Forelimb muscle (tissue), 1 donor: Measurements from ENCODE around the gene KIF14. TPM values are rescaled to one million over a fixed set of nuclear protein-coding genes. Genes with fewer than 3 reads are reported as not detected.
"Not testable (repeated sequence)": the region's sequence is repeated elsewhere in the genome, so short reads cannot be mapped to it uniquely, and the experiment has no call there.

ENCODE experiments used
- DNase-seq: peaks from one replicate; pipeline ENCODE4 v3.0.0-alpha.2; 2013; ENCODE audit warnings: low read depth
- polyA plus RNA-seq: library from polyadenylated mRNA; unstranded; fragments of 120-200 nt; gene quantifications from one replicate; pipeline ENCODE4 v1.2.1, GENCODE V29; 2013; ENCODE audit not compliant: insufficient read length

Gene KIF14
- polyA plus RNA-seq, 1 donor, result 2.5 TPM

GRCh38 chr1:200631375-200631774 is 10.8 kb upstream of the KIF14 start:
- no peak for DNase-seq

GRCh38 chr1:200630515-200630899 is 10.0 kb upstream of the KIF14 start:
- DNase-seq, result not testable (repeated sequence)

- no peak for DNase-seq
These were observed 9.4 kb upstream of the KIF14 start for GRCh38 chr1:200629876-200630514.

- DNase-seq, result no peak
These were observed 7.8 kb upstream of the KIF14 start for GRCh38 chr1:200628223-200628881.

- DNase-seq, result no peak
These were observed 7.1 kb upstream of the KIF14 start for GRCh38 chr1:200627575-200628222.

- no peak for DNase-seq
These were observed 6.4 kb upstream of the KIF14 start for GRCh38 chr1:200626853-200627534.

GRCh38 chr1:200625381-200625824 is 4.9 kb upstream of the KIF14 start:
- no peak for DNase-seq

- DNase-seq, result no peak
These were observed 4.3 kb upstream of the KIF14 start for GRCh38 chr1:200624679-200625335.

GRCh38 chr1:200619894-200620272 is 668 bp downstream of the KIF14 start:
- no peak for DNase-seq

- no peak for DNase-seq
These were observed 9.7 kb downstream of the KIF14 start for GRCh38 chr1:200610846-200611245.

GRCh38 chr1:200602632-200603031 is 17.9 kb downstream of the KIF14 start:
- no peak for DNase-seq

GRCh38 chr1:200590001-200590400 is 30.6 kb downstream of the KIF14 start:
- DNase-seq, result no peak

GRCh38 chr1:200588698-200589097 is 31.9 kb downstream of the KIF14 start:
- DNase-seq, result peak; percentile 9

GRCh38 chr1:200564319-200564718 is 56.2 kb downstream of the KIF14 start:
- DNase-seq, result no peak

GRCh38 chr1:200561856-200562214 is 58.7 kb downstream of the KIF14 start:
- no peak for DNase-seq

GRCh38 chr1:200558866-200559459 is 61.6 kb downstream of the KIF14 start:
- DNase-seq, result peak; percentile 14

- DNase-seq, result no peak
These were observed 64.5 kb downstream of the KIF14 start for GRCh38 chr1:200556002-200556401.

- DNase-seq, result not testable (repeated sequence)
These were observed 67.8 kb downstream of the KIF14 start for GRCh38 chr1:200552737-200553136.

GRCh38 chr1:200550367-200550766 is 70.2 kb downstream of the KIF14 start:
- DNase-seq, result no peak

GRCh38 chr1:200547386-200547785 is 73.2 kb downstream of the KIF14 start:
- DNase-seq, result no peak

GRCh38 chr1:200546577-200546976 is 74.0 kb downstream of the KIF14 start:
- no peak for DNase-seq

- DNase-seq, result no peak
These were observed 78.4 kb downstream of the KIF14 start for GRCh38 chr1:200542162-200542561.
